HG03066 (cell line): ENCODE results near the gene DDC.
A peak's percentile ranks its signal among the peaks of the same experiment; 100 is the strongest.

Experiments used
- ATAC-seq: cut with Tn5 transposase; IDR thresholded peaks from one replicate; pipeline ENCODE4 v1.9.1; 2021; ENCODE audit warnings: low read depth; ENCODE audit not compliant: unreplicated experiment

The DDC gene

GRCh38 chr7:50422858-50423257 is 142.3 kb downstream of the DDC start:
- no peak for ATAC-seq

GRCh38 chr7:50421043-50421442 is 144.2 kb downstream of the DDC start:
- no peak for ATAC-seq

GRCh38 chr7:50418526-50419290 is 146.5 kb downstream of the DDC start:
- ATAC-seq: no peak

- peak; percentile 81 for ATAC-seq
Observed at GRCh38 chr7:50418086-50418515, 147.1 kb downstream of the DDC start.

- ATAC-seq: peak; percentile 82
Observed at GRCh38 chr7:50416527-50417182, 148.6 kb downstream of the DDC start.

GRCh38 chr7:50415844-50416364 is 149.3 kb downstream of the DDC start:
- ATAC-seq: no peak

GRCh38 chr7:50413561-50413960 is 151.6 kb downstream of the DDC start:
- ATAC-seq: no peak

- ATAC-seq: no peak
Observed at GRCh38 chr7:50412973-50413372, 152.2 kb downstream of the DDC start.

- no peak for ATAC-seq
Observed at GRCh38 chr7:50411332-50411731, 153.9 kb downstream of the DDC start.

- ATAC-seq: peak; percentile 49
Observed at GRCh38 chr7:50409856-50410745, 155.1 kb downstream of the DDC start.
